HCT116 (cell line): ENCODE measurements around the gene WDR38. TPM values are rescaled to one million over a fixed set of nuclear protein-coding genes. Genes with fewer than 3 reads are reported as not detected.

Source experiments
- ATAC-seq: fragments of 200-7000 bp; cut with Tn5 transposase; 2 replicates; pipeline ENCODE4 v1.9.1; 2020; ENCODE audit warnings: mild to moderate bottlenecking, moderate library complexity
- BruUV-seq: library from RNA; stranded (reverse); fragments of 400-500 nt; replicated peaks from 2 replicates; lab custom pipeline; 2021; lab: Mats Ljungman, UMichigan
- CTCF ChIA-PET: fragments of 300-600 bp; sonication (Branson Sonifier 250); formaldehyde crosslinking; loops from one replicate; lab custom pipeline; 2021; ENCODE audit warnings: antibody characterized with exemption; lab: Charles Lee
- POLR2A ChIA-PET: fragments of 300-600, 350-600 bp; sonication (Branson Sonifier 250); formaldehyde crosslinking; loops from one replicate; lab custom pipeline; 2021; ENCODE audit warnings: antibody characterized with exemption; lab: Charles Lee
- RAD21 ChIA-PET, 2 experiments: fragments of 300-600 bp; sonication (Branson Sonifier 250); formaldehyde crosslinking; loops; one replicate each; lab custom pipeline; 2023; ENCODE audit warnings: low total read pairs in 2 of 2; ENCODE audit not compliant: uncharacterized antibody in 2 of 2, unreplicated experiment in 2 of 2, low non-redundant PET in 1 of 2; lab: Charles Lee
- DNase-seq: peaks from one replicate; pipeline ENCODE4 v3.0.0-alpha.2; 2010; ENCODE audit warnings: low read depth, low spot score
- H2AFZ ChIP-seq: fragments of 200-600 bp; shearing (Covaris generic), sonication (generic); 2 replicates; pipeline ENCODE4 v1.6.1; 2017; ENCODE audit warnings: low read depth, mixed run types, mixed read lengths, antibody characterized with exemption, low read length; ENCODE audit not compliant: poor library complexity, severe bottlenecking
- H3K27ac ChIP-seq: 2 replicates; pipeline ENCODE4 v1.5.1; 2012; ENCODE audit warnings: low read depth, low read length
- H3K27me3 ChIP-seq: fragments of 200-600 bp; sonication (generic); 2 replicates; pipeline ENCODE4 v1.6.1; 2016; ENCODE audit warnings: mixed run types, low read length, mixed read lengths; ENCODE audit not compliant: insufficient read depth
- H3K36me3 ChIP-seq, 2 experiments: fragments of 200-500 bp in 1 of 2; fragments of 200-600 bp in 1 of 2; sonication (Bioruptor generic) in 1 of 2; sonication (generic) in 1 of 2; 2 replicates each; pipeline versions ENCODE4 v1.5.1 to v1.6.1; 2014 to 2016; ENCODE audit warnings: low read length in 2 of 2, inconsistent platforms in 1 of 2, mixed read lengths in 1 of 2, mixed run types in 1 of 2; ENCODE audit not compliant: insufficient read depth in 2 of 2, control insufficient read depth in 1 of 2
- H3K4me1 ChIP-seq, 2 experiments: fragments of 200-600 bp in 1 of 2; sonication (generic) in 1 of 2; 2 replicates each; pipeline versions ENCODE4 v1.5.1 to v1.6.1; 2012 to 2017; ENCODE audit warnings: low read length in 2 of 2, inconsistent platforms in 1 of 2, mild to moderate bottlenecking in 1 of 2, mixed read lengths in 1 of 2, mixed run types in 1 of 2, moderate library complexity in 1 of 2; ENCODE audit not compliant: insufficient read depth in 2 of 2, control insufficient read depth in 1 of 2
- H3K4me2 ChIP-seq: fragments of 200-600 bp; sonication (generic); 2 replicates; pipeline ENCODE4 v1.6.1; 2017; ENCODE audit warnings: mixed run types, low read length, mixed read lengths
- H3K4me3 ChIP-seq, 2 experiments: fragments of 200-600 bp in 1 of 2; sonication (generic) in 1 of 2; replicated peaks in 1 of 2; 2 replicates each; pipeline ENCODE4 v1.5.1; 2011 to 2016; ENCODE audit warnings: low read length in 2 of 2, control low read depth in 1 of 2, low read depth in 1 of 2, mild to moderate bottlenecking in 1 of 2, mixed read lengths in 1 of 2, mixed run types in 1 of 2
- H3K79me2 ChIP-seq: fragments of 200-600 bp; sonication (generic); 2 replicates; pipeline ENCODE4 v1.6.1; 2017; ENCODE audit warnings: mild to moderate bottlenecking, mixed run types, low read length, moderate library complexity, mixed read lengths; ENCODE audit not compliant: insufficient read depth
- H3K9ac ChIP-seq: fragments of 200-600 bp; sonication (generic); 2 replicates; pipeline ENCODE4 v1.6.1; 2016; ENCODE audit warnings: low read length, mixed read lengths
- H3K9me2 ChIP-seq: fragments of 200-600 bp; sonication (generic), shearing (Covaris generic); 2 replicates; pipeline ENCODE4 v1.6.1; 2017; ENCODE audit warnings: mixed run types, mild to moderate bottlenecking, moderate library complexity; ENCODE audit not compliant: insufficient read depth
- H3K9me3 ChIP-seq, 2 experiments: fragments of 200-500 bp in 1 of 2; fragments of 200-600 bp in 1 of 2; sonication (Bioruptor generic) in 1 of 2; sonication (generic) in 1 of 2; 2 replicates each; pipeline ENCODE4 v1.6.1; 2014 to 2017; ENCODE audit warnings: low read length in 2 of 2, mixed read lengths in 2 of 2, inconsistent platforms in 1 of 2, low read depth in 1 of 2, mild to moderate bottlenecking in 1 of 2, mixed run types in 1 of 2, moderate library complexity in 1 of 2; ENCODE audit not compliant: control insufficient read depth in 1 of 2, insufficient read depth in 1 of 2
- H4K20me1 ChIP-seq: fragments of 200-600 bp; sonication (generic), shearing (Covaris generic); 2 replicates; pipeline ENCODE4 v1.6.1; 2017; ENCODE audit warnings: mixed run types, mild to moderate bottlenecking, moderate library complexity; ENCODE audit not compliant: insufficient read depth
- JUND ChIP-seq: IDR thresholded peaks from 2 replicates; pipeline ENCODE4 v1.6.1; 2012
- MAX ChIP-seq: IDR thresholded peaks from 2 replicates; pipeline ENCODE4 v1.6.1; 2012
- RAD21 ChIP-seq: IDR thresholded peaks from 2 replicates; pipeline ENCODE4 v1.6.1; 2012; ENCODE audit warnings: low read depth, mild to moderate bottlenecking
- SIN3A ChIP-seq: IDR thresholded peaks from 2 replicates; pipeline ENCODE4 v1.6.1; 2012; ENCODE audit warnings: low read depth
- intact Hi-C: fragments of 100-400 bp; cut with micrococcal nuclease; formaldehyde crosslinking; loops from 2 replicates; pipeline ENCODE4 v1.10.0; 2022
- total RNA-seq: library from RNA; stranded (reverse); gene quantifications from one replicate; pipeline ENCODE4 v1.2.1, GENCODE V29; 2021; ENCODE audit not compliant: unreplicated experiment
- TF ChIP-seq, protein P1 (sequence below): IDR thresholded peaks from 2 replicates; pipeline ENCODE4 v1.6.1; 2012; ENCODE audit warnings: low read depth

Gene WDR38
- total RNA-seq, 1 experiment from 2014 or later, result not detected

DNA sequence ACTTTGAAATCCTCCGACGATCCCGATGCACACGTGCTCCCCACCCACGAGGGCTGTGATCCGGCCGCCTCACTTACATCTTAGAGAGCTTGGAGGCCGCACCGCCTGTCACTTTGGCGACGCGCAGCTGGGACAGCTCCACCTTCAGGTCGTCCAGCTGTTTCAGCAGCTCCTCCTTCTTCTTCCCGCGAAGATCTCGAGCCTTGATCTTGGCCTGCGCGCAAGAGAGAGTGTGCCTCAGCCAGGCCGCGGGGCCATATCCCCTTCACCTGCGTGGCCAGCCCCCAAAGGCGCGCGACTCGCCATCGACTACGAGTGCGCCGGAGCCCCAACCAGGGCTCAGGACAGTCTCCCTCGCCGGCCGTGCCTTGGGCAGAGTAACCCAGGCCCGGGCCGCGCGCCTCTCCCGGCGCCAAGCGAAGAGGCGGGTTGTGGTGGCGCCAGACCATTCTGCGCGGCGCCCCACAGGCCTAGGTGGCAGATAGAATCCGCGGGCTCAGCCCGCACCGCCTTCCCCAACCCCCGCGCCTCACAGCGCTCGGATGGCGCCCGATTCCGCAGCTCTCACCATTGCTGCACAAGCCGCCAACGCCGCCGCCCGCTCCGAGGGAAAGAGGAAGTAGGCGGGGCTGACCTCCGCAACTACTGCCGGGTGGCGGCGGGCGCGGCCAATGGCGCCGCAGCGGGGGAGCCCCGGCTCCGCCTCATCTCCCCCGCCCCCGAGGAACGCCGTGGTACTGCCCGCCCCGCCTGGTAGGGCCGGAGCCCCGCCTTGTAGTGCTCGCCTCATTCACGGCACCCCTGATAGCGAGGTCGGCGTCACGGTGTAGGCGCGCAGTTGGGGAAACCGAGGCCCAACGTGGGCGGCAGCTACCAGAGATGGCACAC is 8.3 kb downstream of the WDR38 start, which contains the start of the genes ARPC5L and RPL35 (continued):
- no peak for TF ChIP-seq SIN3A

GRCh38 chr9:124863371-124863871 is 10.2 kb downstream of the WDR38 start:
- Histone ChIP-seq H4K20me1 (peaks cover 25% of the 10 kb centered on the region), H3K27ac (peak overlapping the region; percentile 96), H3K9me2 (no peaks in the 10 kb centered on the region), H3K27me3 (no peaks in the 10 kb centered on the region), H3K4me2 (peak overlapping the region; percentile 96), H3K9ac (peak overlapping the region; percentile 58), H2AFZ (no peak overlapping the region), H3K4me3 (peak overlapping the region; percentile 89 to 100), H3K79me2 (peaks cover 53% of the 10 kb centered on the region), H3K36me3 (peaks cover 22 to 31% of the 10 kb centered on the region in 2 experiments; a peak in 3 of 4 replicates), H3K9me3 (no peaks in the 10 kb centered on the region), H3K4me1 (peaks cover 26 to 52% of the 10 kb centered on the region in 2 experiments)
- ChIA-PET RAD21 (no interaction called here), CTCF (interaction anchor here (1.0 to 1.3 kb wide), 2 partner anchors 86 to 246 kb away, joined by 3 to 4 read pairs; no protein-coding TSS in a partner anchor), POLR2A (interaction anchor here (0.6 to 1.5 kb wide), 3 partner anchors 13 to 99 kb away, joined by 3 to 8 read pairs (median 3); no protein-coding TSS in a partner anchor)
- intact Hi-C loops, result no loop called here
- ATAC-seq (no peak), DNase-seq (no peak)
- TF ChIP-seq MAX (no peak), SIN3A (no peak), JUND (no peak), RAD21 (no peak)
- TF ChIP-seq, protein P1, sequence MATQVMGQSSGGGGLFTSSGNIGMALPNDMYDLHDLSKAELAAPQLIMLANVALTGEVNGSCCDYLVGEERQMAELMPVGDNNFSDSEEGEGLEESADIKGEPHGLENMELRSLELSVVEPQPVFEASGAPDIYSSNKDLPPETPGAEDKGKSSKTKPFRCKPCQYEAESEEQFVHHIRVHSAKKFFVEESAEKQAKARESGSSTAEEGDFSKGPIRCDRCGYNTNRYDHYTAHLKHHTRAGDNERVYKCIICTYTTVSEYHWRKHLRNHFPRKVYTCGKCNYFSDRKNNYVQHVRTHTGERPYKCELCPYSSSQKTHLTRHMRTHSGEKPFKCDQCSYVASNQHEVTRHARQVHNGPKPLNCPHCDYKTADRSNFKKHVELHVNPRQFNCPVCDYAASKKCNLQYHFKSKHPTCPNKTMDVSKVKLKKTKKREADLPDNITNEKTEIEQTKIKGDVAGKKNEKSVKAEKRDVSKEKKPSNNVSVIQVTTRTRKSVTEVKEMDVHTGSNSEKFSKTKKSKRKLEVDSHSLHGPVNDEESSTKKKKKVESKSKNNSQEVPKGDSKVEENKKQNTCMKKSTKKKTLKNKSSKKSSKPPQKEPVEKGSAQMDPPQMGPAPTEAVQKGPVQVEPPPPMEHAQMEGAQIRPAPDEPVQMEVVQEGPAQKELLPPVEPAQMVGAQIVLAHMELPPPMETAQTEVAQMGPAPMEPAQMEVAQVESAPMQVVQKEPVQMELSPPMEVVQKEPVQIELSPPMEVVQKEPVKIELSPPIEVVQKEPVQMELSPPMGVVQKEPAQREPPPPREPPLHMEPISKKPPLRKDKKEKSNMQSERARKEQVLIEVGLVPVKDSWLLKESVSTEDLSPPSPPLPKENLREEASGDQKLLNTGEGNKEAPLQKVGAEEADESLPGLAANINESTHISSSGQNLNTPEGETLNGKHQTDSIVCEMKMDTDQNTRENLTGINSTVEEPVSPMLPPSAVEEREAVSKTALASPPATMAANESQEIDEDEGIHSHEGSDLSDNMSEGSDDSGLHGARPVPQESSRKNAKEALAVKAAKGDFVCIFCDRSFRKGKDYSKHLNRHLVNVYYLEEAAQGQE, result no peak
- no TSS peak for BruUV-seq
